GM12878 (cell line): ENCODE results near the gene LEMD2.

ENCODE experiments used
- BCL11A ChIP-seq: IDR thresholded peaks from 2 replicates; pipeline ENCODE4 v1.6.1; 2011; ENCODE audit warnings: low read depth, low read length
- GABPA ChIP-seq: IDR thresholded peaks from 2 replicates; pipeline ENCODE4 v1.6.1; 2014; ENCODE audit warnings: antibody characterized with exemption, low read depth, mild to moderate bottlenecking, inconsistent platforms
- NR2C2 ChIP-seq: IDR thresholded peaks from 2 replicates; pipeline ENCODE4 v1.6.1; 2011; ENCODE audit warnings: borderline replicate concordance, low read depth; ENCODE audit not compliant: control insufficient read depth, insufficient read length
- POLR2A ChIP-seq: IDR thresholded peaks from 2 replicates; pipeline ENCODE4 v1.6.1; 2011; ENCODE audit warnings: low read depth, mild to moderate bottlenecking, low read length
- POLR2AphosphoS5 ChIP-seq: IDR thresholded peaks from 2 replicates; pipeline ENCODE4 v1.6.1; 2011; ENCODE audit warnings: mild to moderate bottlenecking, low read length, inconsistent platforms
- TF ChIP-seq, protein P1 (sequence below), 3 experiments: IDR thresholded peaks in 2 of 3; conservative IDR thresholded peaks in 1 of 3; 2 replicates each; pipeline ENCODE4 v1.5.1; 2011; ENCODE audit warnings: low read depth in 3 of 3, low read length in 3 of 3, mild to moderate bottlenecking in 3 of 3, control low read depth in 2 of 3, moderate library complexity in 2 of 3, inconsistent platforms in 1 of 3, mixed read lengths in 1 of 3; ENCODE audit not compliant: control insufficient read depth in 2 of 3, insufficient read depth in 1 of 3; ENCODE audit errors: extremely low read depth in 1 of 3
- TF ChIP-seq, protein P2 (sequence below): IDR thresholded peaks from 2 replicates; pipeline ENCODE4 v1.6.1; 2012; ENCODE audit warnings: low read length, inconsistent platforms

GRCh38 chr6:33742092-33742491, 46.8 kb downstream of the LEMD2 start:
- TF ChIP-seq POLR2AphosphoS5 (no peak), POLR2A (no peak), NR2C2 (no peak), BCL11A (no peak), GABPA (no peak)
- TF ChIP-seq, protein P1, sequence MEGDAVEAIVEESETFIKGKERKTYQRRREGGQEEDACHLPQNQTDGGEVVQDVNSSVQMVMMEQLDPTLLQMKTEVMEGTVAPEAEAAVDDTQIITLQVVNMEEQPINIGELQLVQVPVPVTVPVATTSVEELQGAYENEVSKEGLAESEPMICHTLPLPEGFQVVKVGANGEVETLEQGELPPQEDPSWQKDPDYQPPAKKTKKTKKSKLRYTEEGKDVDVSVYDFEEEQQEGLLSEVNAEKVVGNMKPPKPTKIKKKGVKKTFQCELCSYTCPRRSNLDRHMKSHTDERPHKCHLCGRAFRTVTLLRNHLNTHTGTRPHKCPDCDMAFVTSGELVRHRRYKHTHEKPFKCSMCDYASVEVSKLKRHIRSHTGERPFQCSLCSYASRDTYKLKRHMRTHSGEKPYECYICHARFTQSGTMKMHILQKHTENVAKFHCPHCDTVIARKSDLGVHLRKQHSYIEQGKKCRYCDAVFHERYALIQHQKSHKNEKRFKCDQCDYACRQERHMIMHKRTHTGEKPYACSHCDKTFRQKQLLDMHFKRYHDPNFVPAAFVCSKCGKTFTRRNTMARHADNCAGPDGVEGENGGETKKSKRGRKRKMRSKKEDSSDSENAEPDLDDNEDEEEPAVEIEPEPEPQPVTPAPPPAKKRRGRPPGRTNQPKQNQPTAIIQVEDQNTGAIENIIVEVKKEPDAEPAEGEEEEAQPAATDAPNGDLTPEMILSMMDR (IDR thresholded peaks at IDR 0.05 in 2 of 3, conservative IDR thresholded peaks at IDR 0.05 in 1 of 3; ENCODE audit: control insufficient read depth in 2 of 3, extremely low read depth in 1 of 3, insufficient read depth in 1 of 3, low read depth in 3 of 3, low read length in 3 of 3), result no peak
- TF ChIP-seq, protein P2, sequence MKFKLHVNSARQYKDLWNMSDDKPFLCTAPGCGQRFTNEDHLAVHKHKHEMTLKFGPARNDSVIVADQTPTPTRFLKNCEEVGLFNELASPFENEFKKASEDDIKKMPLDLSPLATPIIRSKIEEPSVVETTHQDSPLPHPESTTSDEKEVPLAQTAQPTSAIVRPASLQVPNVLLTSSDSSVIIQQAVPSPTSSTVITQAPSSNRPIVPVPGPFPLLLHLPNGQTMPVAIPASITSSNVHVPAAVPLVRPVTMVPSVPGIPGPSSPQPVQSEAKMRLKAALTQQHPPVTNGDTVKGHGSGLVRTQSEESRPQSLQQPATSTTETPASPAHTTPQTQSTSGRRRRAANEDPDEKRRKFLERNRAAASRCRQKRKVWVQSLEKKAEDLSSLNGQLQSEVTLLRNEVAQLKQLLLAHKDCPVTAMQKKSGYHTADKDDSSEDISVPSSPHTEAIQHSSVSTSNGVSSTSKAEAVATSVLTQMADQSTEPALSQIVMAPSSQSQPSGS, result no peak
